D341Med (cell line): Measurements from ENCODE around the gene ZNF81.
"Not testable (repeated sequence)": the region's sequence is repeated elsewhere in the genome, so short reads cannot be mapped to it uniquely, and the experiment has no call there.

Experiments
- DNase-seq: peaks from one replicate; pipeline ENCODE4 v3.0.0; 2012; ENCODE audit warnings: low spot score

ZNF81 gene

GRCh38 chrX:47844117-47844516 is 7.4 kb downstream of the ZNF81 start:
- no peak for DNase-seq

- no peak for DNase-seq
Measured at GRCh38 chrX:47846040-47846439, 9.3 kb downstream of the ZNF81 start.

GRCh38 chrX:47849778-47850177 is 13.1 kb downstream of the ZNF81 start:
- no peak for DNase-seq

- DNase-seq: not testable (repeated sequence)
Measured at GRCh38 chrX:47850389-47850788, 13.7 kb downstream of the ZNF81 start.

GRCh38 chrX:47850901-47851300 is 14.2 kb downstream of the ZNF81 start:
- DNase-seq: no peak

- DNase-seq: peak; percentile 42
Measured at GRCh38 chrX:47854474-47854873, 17.8 kb downstream of the ZNF81 start.

- DNase-seq: no peak
Measured at GRCh38 chrX:47859686-47860085, 23.0 kb downstream of the ZNF81 start.

GRCh38 chrX:47862680-47863079 is 26.0 kb downstream of the ZNF81 start:
- no peak for DNase-seq

- DNase-seq: no peak
Measured at GRCh38 chrX:47863187-47863586, 26.5 kb downstream of the ZNF81 start.

- no peak for DNase-seq
Measured at GRCh38 chrX:47864300-47864699, 27.6 kb downstream of the ZNF81 start.

GRCh38 chrX:47864785-47865184 is 28.1 kb downstream of the ZNF81 start:
- DNase-seq: no peak

GRCh38 chrX:47873123-47873522 is 36.4 kb downstream of the ZNF81 start:
- DNase-seq: no peak

GRCh38 chrX:47877327-47877726 is 40.6 kb downstream of the ZNF81 start:
- DNase-seq: no peak

- DNase-seq: no peak
Measured at GRCh38 chrX:47878198-47878597, 41.5 kb downstream of the ZNF81 start.

- no peak for DNase-seq
Measured at GRCh38 chrX:47879463-47879862, 42.8 kb downstream of the ZNF81 start.

GRCh38 chrX:47880927-47881326 is 44.2 kb downstream of the ZNF81 start:
- no peak for DNase-seq

GRCh38 chrX:47885501-47885900 is 48.8 kb downstream of the ZNF81 start:
- no peak for DNase-seq

GRCh38 chrX:47898024-47898423 is 61.3 kb downstream of the ZNF81 start:
- DNase-seq: no peak

GRCh38 chrX:47900833-47901232 is 64.1 kb downstream of the ZNF81 start:
- DNase-seq: no peak

GRCh38 chrX:47902161-47902560 is 65.5 kb downstream of the ZNF81 start:
- DNase-seq: no peak

- no peak for DNase-seq
Measured at GRCh38 chrX:47915886-47916493, 79.3 kb downstream of the ZNF81 start.

- DNase-seq: no peak
Measured at GRCh38 chrX:47918274-47918673, 81.6 kb downstream of the ZNF81 start.

GRCh38 chrX:47927212-47927611 is 90.5 kb downstream of the ZNF81 start:
- DNase-seq: no peak

GRCh38 chrX:47931970-47932369 is 95.3 kb downstream of the ZNF81 start:
- DNase-seq: not testable (repeated sequence)

- no peak for DNase-seq
Measured at GRCh38 chrX:47933946-47934345, 97.2 kb downstream of the ZNF81 start.
